WTC11 (cell line): ENCODE results near the gene C1S. TPM values are rescaled to one million over a fixed set of nuclear protein-coding genes. Genes with fewer than 3 reads are reported as not detected.

Experiments used
- ATAC-seq: fragments of 200-7000 bp; cut with Tn5 transposase; 2 replicates; pipeline ENCODE4 v1.10.0; 2021; ENCODE audit warnings: mild to moderate bottlenecking, moderate library complexity
- CTCF ChIA-PET: fragments of 300-600 bp; sonication (Branson Sonifier 250); formaldehyde crosslinking; loops from one replicate; lab custom pipeline; 2021; ENCODE audit warnings: antibody characterized with exemption; lab: Charles Lee
- POLR2A ChIA-PET: fragments of 350-600 bp; sonication (Branson Sonifier 250); formaldehyde crosslinking; loops from one replicate; lab custom pipeline; 2021; ENCODE audit warnings: antibody characterized with exemption; lab: Charles Lee
- DNase-seq: peaks from one replicate; pipeline ENCODE4 v3.0.0; 2021; ENCODE audit warnings: low spot score
- H3K27ac Mint-ChIP-seq: 2 replicates; pipeline ENCODE4 v1.8.0; 2021; ENCODE audit warnings: mixed read lengths
- H3K27me3 Mint-ChIP-seq: 2 replicates; pipeline ENCODE4 v1.8.0; 2021; ENCODE audit warnings: low read depth, mild to moderate bottlenecking, moderate library complexity, mixed read lengths
- H3K36me3 Mint-ChIP-seq: 2 replicates; pipeline ENCODE4 v1.8.0; 2021; ENCODE audit warnings: mixed read lengths
- H3K4me1 Mint-ChIP-seq: 2 replicates; pipeline ENCODE4 v1.8.0; 2022; ENCODE audit warnings: mixed read lengths
- H3K4me3 Mint-ChIP-seq: 2 replicates; pipeline ENCODE4 v1.8.0; 2021; ENCODE audit warnings: mild to moderate bottlenecking, moderate library complexity, mixed read lengths
- H3K9me3 Mint-ChIP-seq: 2 replicates; pipeline ENCODE4 v1.8.0; 2021; ENCODE audit warnings: mixed read lengths
- AFF4 ChIP-seq: sonication (generic); formaldehyde crosslinking; IDR thresholded peaks from 2 replicates; pipeline ENCODE4 v1.8.1; 2023; ENCODE audit warnings: mild to moderate bottlenecking, missing genetic modification reagents, borderline replicate concordance
- AR ChIP-seq: fragments of 250-450 bp; sonication (Bioruptor Pico); IDR thresholded peaks from 2 replicates; pipeline ENCODE4 v1.9.0; 2021; ENCODE audit warnings: mild to moderate bottlenecking
- ATF1 ChIP-seq: sonication (generic); formaldehyde crosslinking; IDR thresholded peaks from 2 replicates; pipeline ENCODE4 v1.8.1; 2023; ENCODE audit warnings: mild to moderate bottlenecking, moderate library complexity, missing genetic modification reagents
- CBFB ChIP-seq: sonication (generic); formaldehyde crosslinking; IDR thresholded peaks from 2 replicates; pipeline ENCODE4 v1.8.1; 2022; ENCODE audit warnings: mild to moderate bottlenecking, low read depth, missing genetic modification reagents
- CREM ChIP-seq: sonication (generic); formaldehyde crosslinking; IDR thresholded peaks from 2 replicates; pipeline ENCODE4 v1.8.1; 2022; ENCODE audit warnings: mild to moderate bottlenecking, missing genetic modification reagents, moderate library complexity
- CTCF ChIP-seq: fragments of 200-600 bp; IDR thresholded peaks from 2 replicates; pipeline ENCODE4 v1.8.0; 2022; ENCODE audit warnings: antibody characterized with exemption
- FOXJ3 ChIP-seq: sonication (generic); formaldehyde crosslinking; IDR thresholded peaks from 2 replicates; pipeline ENCODE4 v1.9.0; 2021; ENCODE audit warnings: missing genetic modification reagents, mild to moderate bottlenecking, borderline replicate concordance
- FOXK1 ChIP-seq: sonication (generic); formaldehyde crosslinking; IDR thresholded peaks from 2 replicates; pipeline ENCODE4 v1.8.0; 2022; ENCODE audit warnings: mild to moderate bottlenecking, moderate library complexity, missing genetic modification reagents
- FOXP4 ChIP-seq: sonication (generic); formaldehyde crosslinking; IDR thresholded peaks from 2 replicates; pipeline ENCODE4 v1.8.0; 2022; ENCODE audit warnings: mild to moderate bottlenecking, missing genetic modification reagents
- GTF2I ChIP-seq: fragments of 250-450 bp; sonication (Bioruptor Pico); conservative IDR thresholded peaks from 2 replicates; pipeline ENCODE4 v1.4.0; 2021; ENCODE audit warnings: mild to moderate bottlenecking
- HMGXB4 ChIP-seq: sonication (generic); formaldehyde crosslinking; IDR thresholded peaks from 2 replicates; pipeline ENCODE4 v1.8.1; 2023; ENCODE audit warnings: mild to moderate bottlenecking, moderate library complexity, missing genetic modification reagents
- MAX ChIP-seq: sonication (generic); formaldehyde crosslinking; IDR thresholded peaks from 2 replicates; pipeline ENCODE4 v1.8.0; 2022; ENCODE audit warnings: mild to moderate bottlenecking, missing genetic modification reagents
- NFYB ChIP-seq: sonication (generic); formaldehyde crosslinking; conservative IDR thresholded peaks from 2 replicates; pipeline ENCODE4 v1.8.0; 2022; ENCODE audit warnings: low read depth, missing genetic modification reagents
- NR1H2 ChIP-seq: sonication (generic); formaldehyde crosslinking; IDR thresholded peaks from 2 replicates; pipeline ENCODE4 v1.9.0; 2021; ENCODE audit warnings: mild to moderate bottlenecking, moderate library complexity, missing genetic modification reagents
- PRRX2 ChIP-seq: fragments of 250-450 bp; sonication (Bioruptor Pico); IDR thresholded peaks from 2 replicates; pipeline ENCODE4 v1.8.0; 2021; ENCODE audit warnings: mild to moderate bottlenecking
- TEAD4 ChIP-seq: sonication (generic); formaldehyde crosslinking; IDR thresholded peaks from 2 replicates; pipeline ENCODE4 v1.8.0; 2022; ENCODE audit warnings: mild to moderate bottlenecking, missing genetic modification reagents
- TP53 ChIP-seq: sonication (generic); formaldehyde crosslinking; IDR thresholded peaks from 2 replicates; pipeline ENCODE4 v1.8.1; 2023; ENCODE audit warnings: mild to moderate bottlenecking, missing genetic modification reagents
- USF2 ChIP-seq: sonication (generic); formaldehyde crosslinking; IDR thresholded peaks from 2 replicates; pipeline ENCODE4 v1.8.1; 2023; ENCODE audit warnings: mild to moderate bottlenecking, missing genetic modification reagents, moderate library complexity
- ZNF121 ChIP-seq: sonication (generic); formaldehyde crosslinking; IDR thresholded peaks from 2 replicates; pipeline ENCODE4 v1.8.0; 2023; ENCODE audit warnings: missing genetic modification reagents
- ZNF416 ChIP-seq: fragments of 250-450 bp; sonication (Bioruptor Pico); IDR thresholded peaks from 2 replicates; pipeline ENCODE4 v1.9.0; 2021; ENCODE audit warnings: mild to moderate bottlenecking, inconsistent platforms
- ZNF423 ChIP-seq: fragments of 250-450 bp; sonication (Bioruptor Pico); IDR thresholded peaks from 2 replicates; pipeline ENCODE4 v2.1.2; 2022; ENCODE audit warnings: mild to moderate bottlenecking, moderate library complexity
- ZNF671 ChIP-seq: fragments of 250-450 bp; sonication (Bioruptor Pico); IDR thresholded peaks from 2 replicates; pipeline ENCODE4 v1.8.0; 2021; ENCODE audit warnings: mild to moderate bottlenecking
- total RNA-seq: library from RNA; stranded (reverse); gene quantifications from 3 replicates; pipeline ENCODE4 v1.2.3, GENCODE V29; 2021

The C1S gene
- total RNA-seq, 1 experiment from 2014 or later = 7.6 TPM

GRCh38 chr12:7103837-7104584 is 43.5 kb downstream of the C1S start (continued):
- TF ChIP-seq CBFB (CRISPR knock-in tag) = no peak
- no peak for TF ChIP-seq NFYB (CRISPR knock-in tag)
- no peak for TF ChIP-seq NR1H2
- no peak for TF ChIP-seq TEAD4 (CRISPR knock-in tag)
- TF ChIP-seq FOXK1 = no peak

GRCh38 chr12:7106082-7106481 is 45.6 kb downstream of the C1S start:
- H3K27ac Mint-ChIP-seq = no peak overlapping the region
- no peak overlapping the region for H3K4me3 Mint-ChIP-seq
- POLR2A ChIA-PET = no interaction called here
- ATAC-seq (no peak), DNase-seq (no peak)
- H3K9me3 Mint-ChIP-seq = peaks cover 12% of the 10 kb centered on the region
- CTCF ChIA-PET = interaction anchor here (0.8 kb wide), 1 partner anchor 61 kb away, joined by 3 read pairs; no protein-coding TSS in a partner anchor
- no peaks in the 10 kb centered on the region for H3K27me3 Mint-ChIP-seq
- H3K36me3 Mint-ChIP-seq = peaks cover 18% of the 10 kb centered on the region
- H3K4me1 Mint-ChIP-seq = peaks cover 8% of the 10 kb centered on the region
- TF ChIP-seq AR (CRISPR knock-in tag) (no peak), CREM (CRISPR knock-in tag) (no peak), ZNF671 (no peak), GTF2I (no peak), ZNF121 (CRISPR knock-in tag) (no peak), AFF4 (no peak), PRRX2 (CRISPR knock-in tag) (no peak), ZNF423 (CRISPR knock-in tag) (no peak), HMGXB4 (CRISPR knock-in tag) (no peak), ATF1 (no peak), ZNF416 (no peak), MAX (CRISPR knock-in tag) (no peak), CTCF (no peak), FOXP4 (CRISPR knock-in tag) (no peak), USF2 (CRISPR knock-in tag) (no peak), FOXJ3 (CRISPR knock-in tag) (no peak), TP53 (CRISPR knock-in tag) (no peak)
